Endothelial cell of umbilical vein (primary cell): Measurements from ENCODE around the gene CFD. TPM values are rescaled to one million over a fixed set of nuclear protein-coding genes. Genes with fewer than 3 reads are reported as not detected.

Source experiments
- BruUV-seq: library from RNA; stranded (reverse); fragments of 400-500 nt; replicated peaks from 2 replicates; lab custom pipeline; 2021; lab: Mats Ljungman, UMichigan
- CTCF ChIA-PET: fragments of 300-600, 350-600 bp; sonication (Branson Sonifier 250); formaldehyde crosslinking; loops from one replicate; lab custom pipeline; 2021; ENCODE audit warnings: antibody characterized with exemption, inconsistent platforms; lab: Charles Lee
- POLR2A ChIA-PET: fragments of 300-600, 350-600 bp; sonication (Branson Sonifier 250); formaldehyde crosslinking; loops from one replicate; lab custom pipeline; 2021; ENCODE audit warnings: antibody characterized with exemption, inconsistent platforms; lab: Charles Lee
- DNase-seq: peaks from one replicate; pipeline ENCODE4 v3.0.0-alpha.2; 2011; ENCODE audit warnings: low read depth, low spot score
- FAIRE-seq: peaks from 2 replicates; lab custom pipeline; 2011; peaks lifted over from hg19 to GRCh38; lab: Jason Lieb, UNC
- H2AFZ ChIP-seq: 2 replicates; pipeline ENCODE4 v1.6.0; 2012; ENCODE audit warnings: low read depth, low read length, control low read depth, inconsistent platforms
- H3K27ac ChIP-seq: 2 replicates; pipeline ENCODE4 v1.5.1; 2011; ENCODE audit warnings: low read depth, mild to moderate bottlenecking, control low read depth, low read length, moderate library complexity; ENCODE audit not compliant: insufficient read depth
- H3K27me3 ChIP-seq, 2 experiments: 2 replicates each; pipeline versions ENCODE4 v1.6.0 to v1.6.1; 2011; ENCODE audit warnings: low read length in 2 of 2, mixed read lengths in 1 of 2; ENCODE audit not compliant: control insufficient read depth in 2 of 2, insufficient read depth in 2 of 2
- H3K36me3 ChIP-seq, 2 experiments: 2 replicates in 1 of 2; 3 replicates in 1 of 2; pipeline ENCODE4 v1.5.1; 2011; ENCODE audit warnings: low read length in 2 of 2, mild to moderate bottlenecking in 1 of 2, moderate library complexity in 1 of 2; ENCODE audit not compliant: control insufficient read depth in 2 of 2, insufficient read depth in 2 of 2; ENCODE audit errors: extremely low read depth in 1 of 2
- H3K4me1 ChIP-seq: 3 replicates; pipeline ENCODE4 v1.5.1; 2011; ENCODE audit warnings: mild to moderate bottlenecking, low read length; ENCODE audit not compliant: control insufficient read depth, insufficient read depth; ENCODE audit errors: extremely low read depth
- H3K4me2 ChIP-seq: 2 replicates; pipeline ENCODE4 v1.6.1; 2011; ENCODE audit warnings: low read length, control low read depth, mixed read lengths; ENCODE audit not compliant: insufficient read depth
- H3K4me3 ChIP-seq, 3 experiments: fragments of 200-600 bp in 1 of 3; sonication (generic), shearing (Covaris generic) in 1 of 3; replicated peaks in 1 of 3; 2 replicates each; pipeline ENCODE4 v1.5.1; 2011 to 2016; ENCODE audit warnings: control low read depth in 3 of 3, low read length in 3 of 3, mild to moderate bottlenecking in 2 of 3, inconsistent platforms in 1 of 3, low read depth in 1 of 3, moderate library complexity in 1 of 3; ENCODE audit not compliant: insufficient read depth in 1 of 3
- H3K79me2 ChIP-seq: 2 replicates; pipeline ENCODE4 v1.6.0; 2012; ENCODE audit warnings: low read length, inconsistent platforms; ENCODE audit not compliant: control insufficient read depth, insufficient read depth
- H3K9ac ChIP-seq: replicated peaks from 2 replicates; pipeline ENCODE3; 2011; ENCODE audit warnings: low read length, control low read depth; ENCODE audit not compliant: insufficient read depth; ENCODE audit errors: extremely low read depth
- H3K9me1 ChIP-seq: replicated peaks from 3 replicates; pipeline ENCODE4 v1.6.0; 2011; ENCODE audit warnings: mild to moderate bottlenecking, low read length; ENCODE audit not compliant: control insufficient read depth, insufficient read depth; ENCODE audit errors: extremely low read depth
- H3K9me3 ChIP-seq: replicated peaks from 2 replicates; pipeline ENCODE4 v1.5.1; 2012; ENCODE audit warnings: low read length, inconsistent platforms; ENCODE audit not compliant: control insufficient read depth, insufficient read depth
- H4K20me1 ChIP-seq: replicated peaks from 2 replicates; pipeline ENCODE3; 2011; ENCODE audit warnings: mild to moderate bottlenecking, low read length; ENCODE audit not compliant: control insufficient read depth, insufficient read depth; ENCODE audit errors: extremely low read depth
- EZH2 ChIP-seq: IDR thresholded peaks from 2 replicates; pipeline ENCODE4 v1.6.1; 2012; ENCODE audit warnings: borderline replicate concordance, low read depth, mild to moderate bottlenecking, moderate library complexity, low read length, inconsistent platforms; ENCODE audit not compliant: severe bottlenecking
- FOS ChIP-seq: IDR thresholded peaks from 2 replicates; pipeline ENCODE4 v1.6.1; 2011; ENCODE audit warnings: mild to moderate bottlenecking, low read length, moderate library complexity, borderline replicate concordance; ENCODE audit not compliant: insufficient read depth
- GATA2 ChIP-seq: IDR thresholded peaks from 2 replicates; pipeline ENCODE4 v1.7.0; 2011; ENCODE audit warnings: low read depth, mild to moderate bottlenecking, moderate library complexity, mixed read lengths, low read length; ENCODE audit not compliant: insufficient read length, insufficient read depth
- JUN ChIP-seq: IDR thresholded peaks from 2 replicates; pipeline ENCODE4 v1.6.1; 2011; ENCODE audit warnings: borderline replicate concordance, low read depth; ENCODE audit not compliant: insufficient read length, insufficient read depth
- dilution Hi-C: fragments of 300-500 bp; cut with MboI; formaldehyde crosslinking; loops from one replicate; pipeline ENCODE4 v1.15.0; 2019; ENCODE audit warnings: low sequenced_read_pairs; ENCODE audit not compliant: extremely low pct_ligation_motif_present
- intact Hi-C: fragments of 100-400 bp; cut with micrococcal nuclease; formaldehyde crosslinking; loops from one replicate; pipeline ENCODE4 v1.10.0; 2022
- polyA plus RNA-seq, 4 experiments: library from polyadenylated mRNA; depleted of rRNA in 3 of 4; stranded (reverse) in 3 of 4; unstranded in 1 of 4; fragments of >200 nt; gene quantifications; 2 replicates each; pipeline versions ENCODE4 v1.2.1 to v1.2.3, GENCODE V29; 2011 to 2012; ENCODE audit warnings: missing spikeins in 1 of 4
- total RNA-seq: library from RNA; stranded (reverse); gene quantifications from 2 replicates; pipeline ENCODE4 v1.2.3, GENCODE V29; 2021

CFD gene
- total and polyA plus RNA-seq, 2 donors (not counting 3 experiments of a cell fraction or from before 2014, with no cell fraction given), result 0.25 to 0.40 TPM

GRCh38 chr19:843180-843835 is 16.2 kb upstream of the CFD start:
- intact Hi-C loops (no loop called here), dilution Hi-C loops (no loop called here)
- Histone ChIP-seq H3K79me2 (no peaks in the 10 kb centered on the region), H3K9me3 (no peaks in the 10 kb centered on the region), H3K36me3 (no peaks in the 10 kb centered on the region), H3K9ac (no peak overlapping the region), H3K27ac (no peak overlapping the region), H3K9me1 (no peaks in the 10 kb centered on the region), H3K27me3 (peaks cover 0 to 6% of the 10 kb centered on the region in 2 experiments), H4K20me1 (no peaks in the 10 kb centered on the region), H3K4me2 (no peak overlapping the region), H2AFZ (no peak overlapping the region), H3K4me3 (no peak overlapping the region), H3K4me1 (no peaks in the 10 kb centered on the region)
- FAIRE-seq (no peak), DNase-seq (no peak)
- TF ChIP-seq EZH2 (peak; percentile 64), GATA2 (no peak)
- BruUV-seq, result no TSS peak
- CTCF ChIA-PET, result no interaction called here
- POLR2A ChIA-PET, result no interaction called here

DNA sequence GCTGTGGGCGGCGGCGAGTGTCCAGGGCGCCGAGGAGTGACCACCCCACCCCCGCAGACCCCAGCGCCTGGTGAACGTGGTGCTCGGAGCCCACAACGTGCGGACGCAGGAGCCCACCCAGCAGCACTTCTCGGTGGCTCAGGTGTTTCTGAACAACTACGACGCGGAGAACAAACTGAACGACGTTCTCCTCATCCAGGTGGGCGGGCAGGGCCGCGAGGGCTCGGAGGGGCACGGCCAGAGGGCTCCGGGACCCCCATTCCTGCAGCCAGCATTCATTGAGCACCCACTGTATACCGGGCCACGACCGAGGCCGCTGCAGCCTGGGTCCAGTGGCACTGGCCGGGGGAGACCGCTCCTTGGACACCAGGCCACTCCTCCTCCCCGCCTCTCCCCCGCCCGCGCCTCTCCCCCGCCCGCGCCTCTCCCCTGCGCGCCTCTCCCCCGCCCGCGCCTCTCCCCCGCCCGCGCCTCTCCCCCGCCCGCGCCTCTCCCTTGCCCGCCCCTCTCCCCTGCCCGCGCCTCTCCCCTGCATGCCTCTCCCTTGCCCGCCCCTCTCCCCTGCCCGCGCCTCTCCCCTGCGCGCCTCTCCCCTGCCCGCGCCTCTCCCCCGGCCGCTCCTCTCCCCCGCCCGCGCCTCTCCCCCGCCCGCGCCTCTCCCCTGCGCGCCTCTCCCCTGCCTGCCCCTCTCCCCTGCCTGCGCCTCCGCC is 15.5 kb upstream of the CFD start:
- dilution Hi-C loops, result no loop called here
- TF ChIP-seq JUN (no peak), FOS (no peak), EZH2 (peak; percentile 71)
- Histone ChIP-seq H3K4me3 (no peak overlapping the region), H3K79me2 (no peaks in the 10 kb centered on the region), H3K27ac (no peak overlapping the region), H3K9ac (no peak overlapping the region), H3K4me1 (no peaks in the 10 kb centered on the region), H3K27me3 (peaks cover 0 to 6% of the 10 kb centered on the region in 2 experiments), H4K20me1 (no peaks in the 10 kb centered on the region), H3K9me1 (no peaks in the 10 kb centered on the region), H2AFZ (no peak overlapping the region), H3K4me2 (no peak overlapping the region), H3K9me3 (no peaks in the 10 kb centered on the region), H3K36me3 (no peaks in the 10 kb centered on the region)
- ChIA-PET CTCF (no interaction called here), POLR2A (no interaction called here)
- DNase-seq (no peak), FAIRE-seq (no peak)
- intact Hi-C loops, result no loop called here
- BruUV-seq, result no TSS peak
